HS-5 (cell line): ENCODE measurements around the gene NFIC.

Experiments
- DNase-seq: peaks from one replicate; pipeline ENCODE4 v3.0.0-alpha.2; 2012; ENCODE audit warnings: low read depth

Gene NFIC

DNA sequence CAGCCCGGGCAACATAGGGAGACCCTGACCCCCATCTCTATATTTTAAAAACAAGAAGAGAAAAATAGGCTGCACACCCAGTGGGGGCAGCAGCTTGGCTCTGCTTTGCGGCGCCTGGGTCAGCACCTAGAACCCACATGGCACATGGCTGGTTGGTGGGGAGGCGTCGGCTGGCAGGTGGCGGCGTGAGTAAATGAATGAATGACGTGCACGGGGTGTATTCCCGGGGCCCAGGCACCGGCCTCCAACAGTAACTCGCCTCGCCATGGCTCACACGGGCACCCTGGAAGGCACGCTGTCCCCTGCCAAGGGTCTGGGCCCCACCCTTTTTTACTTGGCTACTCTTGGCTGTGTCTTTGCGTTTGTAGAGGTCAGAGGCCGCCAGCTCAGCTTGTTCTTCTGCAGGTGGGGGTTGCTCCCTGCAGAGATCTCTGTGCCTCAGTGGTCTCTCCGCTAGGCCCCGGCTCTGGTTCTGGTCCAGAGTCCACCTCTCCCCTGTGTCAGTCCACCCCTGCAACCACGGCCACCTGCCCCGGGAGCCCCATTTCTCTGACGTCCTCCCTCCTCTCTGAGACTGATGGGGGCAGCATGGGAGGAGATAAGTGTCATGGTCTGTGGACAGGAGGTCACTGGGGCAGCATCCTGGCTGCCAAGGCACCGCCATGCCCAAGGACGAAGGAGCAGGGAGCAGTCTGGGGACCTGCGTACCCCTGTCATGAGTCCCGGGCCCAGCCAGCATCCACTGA lies 145.3 kb downstream of the NFIC start:
- no peak for DNase-seq

DNA sequence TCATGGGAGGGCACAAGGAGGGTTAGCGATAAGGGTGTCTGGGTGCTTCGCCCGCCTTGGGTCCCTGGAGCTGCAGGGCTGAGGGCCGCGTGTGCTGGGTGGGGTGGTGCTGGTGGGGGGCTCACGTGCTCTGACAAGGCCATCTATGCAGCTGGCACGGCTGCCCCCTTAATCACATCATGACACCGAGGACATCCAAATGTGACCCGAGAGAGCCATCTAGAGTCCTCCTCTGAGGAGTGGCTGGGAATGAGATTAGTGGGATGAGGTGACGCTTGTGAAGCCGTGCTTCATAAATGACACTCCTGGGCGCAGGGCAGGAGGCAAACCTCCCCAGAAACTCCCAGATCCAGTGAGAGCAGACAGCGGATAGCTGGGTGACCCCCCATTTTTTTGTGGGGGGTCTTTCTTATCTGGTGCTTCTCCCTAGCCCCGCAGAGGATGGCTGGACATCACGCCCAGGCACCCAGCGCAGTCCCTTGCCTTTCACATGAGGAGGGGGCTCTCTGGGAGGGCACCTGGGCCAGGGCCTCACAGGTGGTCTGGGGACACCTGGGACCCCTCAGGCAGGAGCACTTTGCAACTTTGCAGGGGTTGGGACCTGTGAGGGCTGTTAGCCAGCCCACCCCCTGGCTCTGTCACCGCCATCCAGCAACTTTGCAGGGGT lies 146.3 kb downstream of the NFIC start:
- DNase-seq, result no peak

DNA sequence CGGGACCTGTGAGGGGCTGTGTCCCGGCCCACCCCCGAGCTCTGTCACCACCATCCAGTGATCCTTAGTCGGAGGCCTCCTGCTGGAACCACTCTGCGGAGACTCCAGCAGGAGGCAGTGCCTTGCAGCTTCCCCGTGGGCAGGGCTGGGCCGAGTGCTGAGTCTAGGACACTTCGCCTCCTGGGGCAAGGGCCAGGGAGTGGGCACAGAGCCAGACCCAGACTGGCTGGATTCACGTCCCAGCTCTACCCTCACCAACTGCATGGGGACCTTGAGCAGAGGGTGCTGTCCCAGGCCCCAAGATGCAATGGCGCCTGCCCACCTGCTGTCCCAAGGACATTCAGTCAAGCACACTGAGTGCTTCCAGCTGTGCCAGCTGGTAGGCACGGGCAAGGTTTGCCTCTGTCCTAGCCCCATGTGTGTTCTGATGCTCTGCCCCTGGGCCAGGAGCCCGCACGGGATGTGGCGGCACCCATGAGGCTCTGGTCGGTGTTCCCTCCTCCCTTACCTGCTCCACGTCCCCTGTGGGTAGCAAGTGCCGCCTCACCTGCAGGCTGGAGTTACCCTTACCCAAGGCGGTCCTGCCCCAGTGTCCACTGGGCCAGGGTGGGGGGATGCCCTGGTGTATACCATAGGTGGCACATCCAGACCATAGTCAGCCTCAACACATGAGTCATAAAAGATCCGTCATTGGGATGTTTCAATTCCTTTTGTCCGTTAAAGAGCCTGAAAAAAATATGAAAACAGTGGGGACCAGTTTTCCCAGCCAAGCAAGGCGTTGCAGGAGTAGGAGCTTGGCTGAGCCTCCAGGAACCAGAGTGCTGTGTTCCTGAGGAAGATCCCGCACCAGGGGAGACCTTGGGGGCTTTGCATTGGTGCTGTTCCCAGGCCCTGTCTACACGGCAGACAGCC lies 147.1 kb downstream of the NFIC start:
- DNase-seq, result no peak

DNA sequence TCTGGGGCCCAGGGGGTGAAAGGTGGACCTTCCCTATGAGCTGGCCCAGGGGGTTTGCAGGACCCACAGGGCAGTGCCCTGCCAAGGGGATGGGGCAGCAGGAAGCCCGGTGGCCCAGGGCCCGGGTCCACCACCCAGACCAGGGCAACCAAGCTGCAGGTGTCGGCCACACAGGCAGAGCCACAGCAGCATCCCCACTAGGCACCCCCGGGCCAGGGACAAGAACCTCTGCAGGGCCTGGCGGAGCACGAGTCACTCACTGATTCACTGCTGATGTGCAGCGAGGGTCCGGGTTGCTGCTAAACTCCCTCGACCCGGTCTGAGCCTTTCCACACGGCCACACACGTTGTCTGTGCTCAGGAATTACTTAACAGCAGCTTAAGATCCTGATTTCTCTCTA lies 148.5 kb downstream of the NFIC start:
- DNase-seq, result no peak

DNA sequence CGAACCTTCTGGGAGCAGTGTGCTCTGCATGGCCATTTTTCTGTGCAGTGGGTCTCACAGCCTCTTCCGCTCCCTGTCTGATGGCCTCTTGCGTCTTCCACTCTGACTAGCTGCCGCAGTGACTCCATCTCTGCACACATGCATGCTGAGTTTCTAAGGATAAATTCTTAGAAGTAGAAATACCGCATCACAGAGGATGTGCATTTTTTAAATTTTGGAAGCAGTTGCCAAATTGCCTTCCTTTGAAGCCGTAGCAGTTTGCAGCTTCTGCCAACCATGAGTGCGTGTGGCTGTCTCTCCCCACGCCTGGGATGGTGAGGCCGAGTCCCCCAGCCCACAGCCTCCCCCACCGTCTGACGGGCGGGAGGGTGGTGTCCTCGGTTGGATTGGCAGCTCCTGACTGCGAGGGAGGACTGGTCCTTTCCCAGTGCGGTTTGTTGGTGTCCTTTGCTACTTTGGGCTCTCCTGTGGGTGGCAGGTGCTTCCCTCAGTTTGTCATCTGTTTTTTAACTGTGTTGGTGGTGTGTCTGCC lies 149.6 kb downstream of the NFIC start:
- DNase-seq, result no peak

DNA sequence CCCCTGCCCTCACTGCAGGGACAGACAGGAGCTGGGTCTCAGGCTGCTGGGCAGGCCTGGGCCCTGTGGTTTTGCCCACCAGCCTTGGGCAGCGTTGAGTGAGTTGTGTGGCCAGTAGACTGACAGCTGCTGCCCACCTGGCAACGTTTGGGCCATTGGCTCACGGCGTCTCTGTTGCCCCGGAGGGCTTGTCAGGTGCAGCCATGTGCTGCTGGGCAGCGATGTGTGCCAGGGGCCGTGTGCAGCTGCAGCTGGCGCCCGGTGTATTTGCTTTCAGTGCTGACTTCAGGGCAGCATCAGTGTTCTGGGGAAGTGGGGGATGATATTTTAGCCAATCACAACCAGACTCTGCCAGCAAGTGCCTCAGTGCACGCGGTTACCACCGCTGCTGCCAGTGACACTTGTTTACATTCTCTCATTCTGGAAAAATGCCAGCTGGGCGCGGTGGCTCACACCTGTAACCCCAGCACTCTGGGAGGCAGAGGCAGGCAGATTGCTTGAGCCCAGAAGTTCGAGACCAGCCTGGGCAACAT lies 150.4 kb downstream of the NFIC start:
- no peak for DNase-seq

DNA sequence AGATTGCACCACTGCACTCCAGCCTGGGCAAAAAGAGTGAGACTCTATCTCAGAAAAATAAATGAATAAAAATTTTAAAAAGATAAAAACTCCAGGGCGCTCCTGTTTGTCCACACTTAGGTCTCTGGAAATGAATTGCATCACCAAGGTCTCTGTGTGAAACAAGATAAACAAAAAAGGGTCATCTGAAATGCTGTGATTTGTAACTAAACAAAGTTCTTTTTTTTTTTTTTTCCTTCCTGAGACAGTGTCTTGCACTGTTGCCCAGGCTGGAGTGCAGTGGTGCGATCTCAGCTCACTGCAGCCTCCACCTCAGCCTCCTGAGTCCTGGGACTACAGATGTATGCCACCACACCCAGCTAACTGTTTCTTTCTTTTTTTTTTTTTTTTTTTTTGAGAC lies 151.3 kb downstream of the NFIC start:
- no peak for DNase-seq

DNA sequence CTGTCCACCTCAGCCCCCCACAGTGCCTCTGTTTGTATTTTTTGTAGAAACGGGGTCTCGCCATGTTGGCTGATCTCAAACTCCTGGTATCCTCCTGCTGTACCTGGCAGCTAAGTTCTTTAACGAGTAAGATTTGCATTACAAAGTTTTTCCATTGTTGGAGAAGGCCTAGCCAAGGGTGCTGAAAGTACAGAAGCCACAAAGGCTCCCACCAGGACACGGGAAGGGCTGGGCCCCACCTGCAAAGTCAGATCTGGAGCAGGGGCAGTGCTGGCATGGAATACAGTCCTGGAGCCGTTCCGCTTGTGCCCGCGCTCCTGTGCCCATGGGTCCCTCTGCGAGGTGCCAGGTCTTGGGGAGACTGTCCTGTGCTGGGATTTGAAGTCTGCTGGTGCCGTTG lies 151.9 kb downstream of the NFIC start:
- DNase-seq, result no peak

DNA sequence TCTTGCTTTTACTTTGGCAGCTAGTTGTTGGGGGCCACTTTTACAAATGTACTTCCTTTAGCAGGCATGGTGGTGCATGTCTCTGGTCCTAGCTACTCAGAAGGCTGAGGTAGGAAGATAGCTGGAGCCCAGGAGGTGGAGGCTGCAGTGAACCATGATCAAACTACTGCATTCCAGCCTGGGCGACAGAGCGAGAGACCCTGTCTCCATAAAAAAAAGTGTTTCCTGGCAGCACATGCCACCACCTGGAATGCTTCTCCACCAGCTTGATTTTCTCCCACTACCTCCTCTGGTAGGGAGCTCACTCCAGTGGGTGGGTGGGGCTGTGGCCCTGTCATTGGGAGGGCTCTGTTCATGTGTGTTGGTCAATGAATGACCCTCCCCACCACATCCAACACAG lies 152.3 kb downstream of the NFIC start:
- DNase-seq, result no peak
